Esophagus muscularis mucosa (tissue), 4 donors: ENCODE results near the gene WDR26.

Source experiments
- EP300 ChIP-seq: sonication (generic); formaldehyde crosslinking; IDR thresholded peaks from one replicate; pipeline ENCODE4 v1.6.1; 2017; ENCODE audit warnings: antibody characterized with exemption
- POLR2A ChIP-seq: fragments of 450-650 bp; IDR thresholded peaks from one replicate; pipeline ENCODE4 v1.6.1; 2017; ENCODE audit warnings: antibody characterized with exemption, moderate library complexity, mild to moderate bottlenecking, low read depth
- POLR2AphosphoS5 ChIP-seq, 2 donors: sonication (generic); formaldehyde crosslinking; IDR thresholded peaks; one replicate each; pipeline ENCODE4 v1.6.1; 2017; ENCODE audit warnings: antibody characterized with exemption in 2 of 2
- TF ChIP-seq, protein P1 (sequence below), 3 experiments: fragments of 200-600 bp in 2 of 3; fragments of 450-650 bp in 1 of 3; sonication (generic) in 2 of 3; IDR thresholded peaks; one replicate each; pipeline ENCODE4 v1.5.1; 2017 to 2019; ENCODE audit warnings: antibody characterized with exemption in 3 of 3, mild to moderate bottlenecking in 2 of 3, moderate library complexity in 1 of 3

DNA sequence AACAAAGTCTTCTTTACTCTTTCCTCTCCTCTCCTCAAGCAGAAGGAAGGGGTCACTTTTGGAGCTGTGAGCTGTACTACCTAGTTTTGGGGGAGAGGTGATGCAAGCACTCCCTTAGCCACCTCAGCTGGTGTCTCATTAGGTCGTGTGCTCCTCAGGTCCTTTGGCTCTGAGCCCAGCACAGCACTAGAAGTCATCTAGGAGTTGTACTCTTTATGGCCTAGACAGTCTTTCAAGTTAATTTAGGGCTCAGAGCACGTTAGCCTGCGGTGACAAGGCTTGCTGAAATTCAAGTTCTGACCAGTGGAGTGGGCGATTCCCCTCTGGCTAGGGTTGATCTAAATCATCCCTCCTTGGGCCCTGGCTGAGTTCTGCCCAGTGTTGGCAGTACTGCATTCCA is 48.0 kb upstream of the WDR26 start:
- TF ChIP-seq EP300 = no peak
- TF ChIP-seq, protein P1, sequence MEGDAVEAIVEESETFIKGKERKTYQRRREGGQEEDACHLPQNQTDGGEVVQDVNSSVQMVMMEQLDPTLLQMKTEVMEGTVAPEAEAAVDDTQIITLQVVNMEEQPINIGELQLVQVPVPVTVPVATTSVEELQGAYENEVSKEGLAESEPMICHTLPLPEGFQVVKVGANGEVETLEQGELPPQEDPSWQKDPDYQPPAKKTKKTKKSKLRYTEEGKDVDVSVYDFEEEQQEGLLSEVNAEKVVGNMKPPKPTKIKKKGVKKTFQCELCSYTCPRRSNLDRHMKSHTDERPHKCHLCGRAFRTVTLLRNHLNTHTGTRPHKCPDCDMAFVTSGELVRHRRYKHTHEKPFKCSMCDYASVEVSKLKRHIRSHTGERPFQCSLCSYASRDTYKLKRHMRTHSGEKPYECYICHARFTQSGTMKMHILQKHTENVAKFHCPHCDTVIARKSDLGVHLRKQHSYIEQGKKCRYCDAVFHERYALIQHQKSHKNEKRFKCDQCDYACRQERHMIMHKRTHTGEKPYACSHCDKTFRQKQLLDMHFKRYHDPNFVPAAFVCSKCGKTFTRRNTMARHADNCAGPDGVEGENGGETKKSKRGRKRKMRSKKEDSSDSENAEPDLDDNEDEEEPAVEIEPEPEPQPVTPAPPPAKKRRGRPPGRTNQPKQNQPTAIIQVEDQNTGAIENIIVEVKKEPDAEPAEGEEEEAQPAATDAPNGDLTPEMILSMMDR (IDR thresholded peaks at IDR 0.05) = no peak
- TF ChIP-seq POLR2A = no peak
- TF ChIP-seq POLR2AphosphoS5 (IDR thresholded peaks at IDR 0.05) = no peak
